Measurements from ENCODE around the gene ARHGAP45.
"Not testable (repeated sequence)": the region's sequence is repeated elsewhere in the genome, so short reads cannot be mapped to it uniquely, and the experiment has no call there.

The ARHGAP45 gene

DNA sequence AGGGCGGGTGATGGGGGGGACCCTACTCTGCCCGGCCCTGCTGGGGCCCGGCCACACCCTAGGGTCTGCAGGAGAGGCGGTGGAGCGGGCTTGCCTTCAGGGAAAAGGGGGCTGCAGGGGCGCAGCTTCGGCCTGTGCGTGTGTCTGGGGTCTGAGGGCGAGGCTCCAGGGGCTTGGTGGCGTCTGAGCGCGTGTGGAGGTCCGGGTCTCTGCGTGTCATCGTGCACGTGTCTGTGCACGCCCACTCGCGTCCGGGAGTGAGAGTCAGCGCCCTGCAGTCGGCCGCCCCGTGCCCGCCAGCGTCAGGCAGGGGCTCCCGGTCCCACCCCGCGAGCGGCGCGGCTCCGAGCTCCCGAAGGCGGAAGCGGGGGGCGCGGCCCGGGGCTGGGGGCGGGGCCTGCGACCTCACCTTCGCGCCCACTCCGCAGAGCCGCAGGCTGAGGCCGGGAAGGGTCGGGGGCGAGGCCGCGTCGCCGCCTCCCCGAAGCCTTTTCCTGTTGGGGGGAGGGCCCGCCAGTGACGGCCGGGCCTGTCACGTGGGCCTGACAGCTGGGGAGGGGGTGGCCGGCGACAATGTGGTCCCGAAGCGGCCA lies at the start of gene ARHGAP45:
Gene ARHGAP45 (plus strand): TSS at position 420 of the 593 bp plus-strand sequence. CDS start 239 bp downstream, outside the sequence.
- peak; percentile 57 to 74 for DNase-seq (ENCODE audit: extremely low read depth in 1 of 2, low read depth in 1 of 2)

DNA sequence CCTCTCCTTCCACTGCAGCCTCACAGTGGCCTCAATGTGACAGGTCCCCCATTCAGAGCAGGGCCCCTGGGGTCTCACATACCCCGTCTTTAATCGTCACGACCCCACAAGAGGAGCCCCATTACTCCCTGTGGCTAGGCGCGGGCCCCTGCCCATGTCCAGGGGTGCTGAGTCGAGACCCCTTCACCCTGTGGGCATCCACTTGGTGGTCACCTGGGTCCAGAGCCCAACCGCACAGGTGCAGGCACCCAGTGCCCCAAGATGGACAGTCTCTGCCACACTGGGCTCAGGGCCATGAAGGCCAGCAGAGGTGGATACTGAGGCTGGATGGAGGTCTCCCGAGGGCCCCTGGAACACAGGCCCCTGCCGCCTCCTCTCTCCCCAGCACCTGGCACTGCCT lies 49.1 kb upstream of the ARHGAP45 start:
- DNase-seq (ENCODE audit: extremely low read depth in 1 of 2, low read depth in 1 of 2), result no peak

GRCh38 chr19:1018393-1018792 lies 48.6 kb upstream of the ARHGAP45 start:
- no peak for DNase-seq (ENCODE audit: extremely low read depth in 1 of 2, low read depth in 1 of 2)

DNA sequence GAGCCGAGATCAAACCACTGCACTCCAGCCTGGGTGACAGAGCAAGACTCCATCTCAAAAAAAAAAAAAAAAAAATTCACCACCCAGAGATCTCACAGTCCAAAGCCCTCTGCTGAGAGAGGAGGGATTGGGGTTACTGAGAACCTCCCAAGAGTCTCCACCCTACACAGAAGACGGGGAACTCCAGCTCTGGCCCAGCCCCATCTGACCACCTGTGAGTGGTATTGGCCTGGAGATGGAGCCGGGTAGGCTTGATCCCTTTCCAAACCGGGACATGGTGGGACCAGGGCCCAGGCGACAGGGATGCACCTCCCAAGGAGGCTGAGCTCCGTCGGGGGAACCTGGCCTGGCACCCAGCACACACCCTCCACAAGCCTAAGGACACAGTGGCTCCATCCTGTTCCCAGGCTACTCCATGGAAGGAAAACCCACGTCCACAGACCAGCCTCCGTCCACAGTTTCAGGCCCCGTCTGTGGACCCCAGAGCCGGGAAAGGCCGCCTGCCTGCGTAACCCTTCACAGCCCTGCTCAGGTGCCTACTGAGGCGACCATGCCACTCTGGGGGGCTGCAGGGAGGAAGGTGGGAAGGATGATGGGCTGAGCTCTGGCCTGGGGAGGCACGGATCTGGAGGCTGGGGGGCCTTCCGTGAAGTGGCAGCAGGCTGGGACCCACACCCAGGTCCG lies 47.9 kb upstream of the ARHGAP45 start:
- DNase-seq (ENCODE audit: extremely low read depth in 1 of 2, low read depth in 1 of 2), result no peak

DNA sequence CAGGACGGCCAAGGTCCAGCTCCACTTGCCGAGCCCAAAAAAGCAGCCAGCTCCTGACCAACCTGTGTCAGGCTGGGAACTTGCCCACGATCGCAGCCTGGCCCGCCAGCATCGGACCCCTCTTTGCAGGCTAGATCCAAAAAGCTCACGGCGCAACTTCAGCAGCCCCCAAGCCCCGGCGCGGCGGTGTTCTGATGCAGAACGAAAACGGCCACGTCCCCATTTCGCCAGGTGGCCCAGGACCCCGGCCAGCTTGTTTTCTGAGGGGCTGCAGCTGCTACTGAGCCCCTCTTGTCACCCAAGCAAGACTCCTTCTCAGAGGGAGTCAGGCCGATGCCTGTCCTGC lies 47.4 kb upstream of the ARHGAP45 start:
- DNase-seq (ENCODE audit: extremely low read depth in 1 of 2, low read depth in 1 of 2), result no peak

GRCh38 chr19:1019980-1020867 lies 46.7 kb upstream of the ARHGAP45 start:
- no peak for DNase-seq (ENCODE audit: extremely low read depth in 1 of 2, low read depth in 1 of 2)

GRCh38 chr19:1020868-1021425 lies 46.0 kb upstream of the ARHGAP45 start, which contains the start of gene TMEM259:
TSS of gene TMEM259 (minus strand) at chr19:1021123. CDS start at chr19:1020996, 127 bp downstream.
- DNase-seq (ENCODE audit: extremely low read depth in 1 of 2, low read depth in 1 of 2), result peak; percentile 96

DNA sequence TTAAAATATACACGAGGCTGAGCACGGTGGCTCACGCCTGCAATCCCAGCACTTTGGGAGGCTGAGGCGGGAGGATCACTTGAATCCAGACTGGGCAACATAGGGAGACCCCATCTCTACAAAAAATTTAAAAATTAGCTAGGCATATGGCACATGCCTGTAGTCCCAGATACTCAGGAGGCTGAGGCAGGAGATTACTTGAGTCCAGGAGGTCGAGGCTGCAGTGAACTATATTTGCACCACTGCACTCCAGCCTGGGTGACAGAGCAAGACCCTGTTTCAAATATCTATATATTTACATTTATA lies 43.1 kb upstream of the ARHGAP45 start:
- DNase-seq (ENCODE audit: extremely low read depth in 1 of 2, low read depth in 1 of 2), result not testable (repeated sequence)

DNA sequence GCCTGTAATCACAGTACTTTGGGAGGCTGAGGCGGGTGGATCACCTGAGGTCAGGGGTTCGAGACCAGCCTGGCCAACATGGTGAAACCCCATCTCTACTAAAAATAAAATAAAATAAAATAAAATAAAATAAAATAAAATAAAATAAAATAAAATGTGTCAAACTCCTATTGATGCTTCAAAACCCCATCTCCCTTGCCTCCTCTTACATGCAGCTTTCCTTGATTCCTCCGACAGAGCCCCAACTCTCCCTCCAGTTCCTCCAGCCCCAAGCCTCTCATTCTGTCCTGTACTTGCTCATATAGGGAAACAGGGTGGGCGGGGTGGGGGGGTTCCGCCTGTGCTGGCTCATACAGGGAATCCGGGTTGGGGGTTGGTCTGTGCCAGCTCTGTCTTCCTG lies 41.9 kb upstream of the ARHGAP45 start:
- DNase-seq (ENCODE audit: extremely low read depth in 1 of 2, low read depth in 1 of 2), result not testable (repeated sequence)

DNA sequence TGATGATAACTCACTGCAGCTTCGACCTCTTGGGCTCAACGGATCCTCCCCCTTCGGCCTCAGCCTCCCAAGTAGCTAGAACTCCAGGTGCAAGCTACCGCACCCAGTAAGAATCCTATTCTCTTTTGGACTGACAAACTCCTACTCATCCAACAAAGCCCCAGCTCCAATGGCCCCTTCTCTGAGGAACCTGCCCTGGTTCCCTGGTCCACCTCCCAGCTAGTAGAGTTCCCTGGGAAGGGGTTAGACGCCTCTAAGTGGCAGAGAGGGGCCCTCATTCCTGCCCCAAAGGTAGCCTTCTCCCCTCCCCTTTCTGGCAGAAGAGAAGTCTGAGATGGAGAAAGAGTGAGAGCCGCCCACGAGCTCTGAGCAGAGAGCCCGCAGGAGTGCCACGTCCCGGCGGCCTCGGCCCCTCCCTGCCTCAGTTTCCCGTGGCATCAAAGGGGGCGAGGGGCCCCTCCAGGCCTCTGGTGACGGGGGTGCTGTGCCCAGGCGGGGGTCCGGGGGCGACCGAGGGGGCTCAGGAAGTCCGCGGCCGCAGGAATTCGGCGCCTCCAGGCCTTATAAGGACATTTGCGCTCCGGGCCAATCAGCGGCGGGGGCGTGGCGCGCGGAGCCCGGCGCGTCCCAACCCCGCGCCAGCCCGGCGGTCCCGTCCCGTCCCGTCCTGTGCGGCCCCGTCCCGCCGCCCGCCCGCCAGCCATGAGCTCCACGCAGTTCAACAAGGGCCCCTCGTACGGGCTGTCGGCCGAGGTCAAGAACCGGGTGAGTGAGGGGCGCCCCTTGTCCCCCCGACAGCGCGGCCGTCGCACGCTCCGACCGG lies 40.8 kb upstream of the ARHGAP45 start, which contains the start of gene CNN2:
Gene CNN2 (plus strand): TSS at position 649 of the 823 bp plus-strand sequence. CDS start 54 bp downstream, at position 703.
- DNase-seq (ENCODE audit: extremely low read depth in 1 of 2, low read depth in 1 of 2), result peak in 1 of 2 donors; percentile 58

GRCh38 chr19:1026783-1027649 lies 40.0 kb upstream of the ARHGAP45 start:
- no peak for DNase-seq (ENCODE audit: extremely low read depth in 1 of 2, low read depth in 1 of 2)

GRCh38 chr19:1027650-1028061 lies 39.3 kb upstream of the ARHGAP45 start:
- no peak for DNase-seq (ENCODE audit: extremely low read depth in 1 of 2, low read depth in 1 of 2)

GRCh38 chr19:1028062-1028926 lies 38.7 kb upstream of the ARHGAP45 start:
- peak in 1 of 2 donors; percentile 46 for DNase-seq (ENCODE audit: extremely low read depth in 1 of 2, low read depth in 1 of 2)

GRCh38 chr19:1032264-1032867 lies 34.6 kb upstream of the ARHGAP45 start:
- no peak for DNase-seq (ENCODE audit: extremely low read depth in 1 of 2, low read depth in 1 of 2)

DNA sequence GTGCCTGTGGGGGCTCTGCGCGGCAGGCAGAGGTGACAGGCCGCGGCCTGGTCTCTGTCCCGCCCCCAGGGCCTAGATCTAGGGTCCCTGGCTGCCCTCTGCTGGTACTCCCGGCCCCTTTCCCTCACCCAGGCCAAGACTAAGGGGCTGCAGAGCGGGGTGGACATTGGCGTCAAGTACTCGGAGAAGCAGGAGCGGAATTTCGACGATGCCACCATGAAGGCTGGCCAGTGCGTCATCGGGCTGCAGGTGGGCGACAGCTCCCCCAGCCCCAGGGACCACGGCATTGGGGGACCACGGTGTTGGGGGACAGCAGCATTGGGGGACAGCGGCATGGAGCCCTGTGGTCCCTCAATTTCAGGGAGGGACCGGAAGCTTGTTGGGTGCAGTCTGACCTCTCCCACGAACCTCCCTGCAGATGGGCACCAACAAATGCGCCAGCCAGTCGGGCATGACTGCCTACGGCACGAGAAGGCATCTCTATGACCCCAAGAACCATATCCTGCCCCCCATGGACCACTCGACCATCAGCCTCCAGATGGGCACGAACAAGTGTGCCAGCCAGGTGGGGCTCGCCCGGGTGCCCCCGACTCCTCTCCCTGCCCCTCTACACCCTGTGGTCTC lies 30.9 kb upstream of the ARHGAP45 start:
- DNase-seq (ENCODE audit: extremely low read depth in 1 of 2, low read depth in 1 of 2), result no peak

DNA sequence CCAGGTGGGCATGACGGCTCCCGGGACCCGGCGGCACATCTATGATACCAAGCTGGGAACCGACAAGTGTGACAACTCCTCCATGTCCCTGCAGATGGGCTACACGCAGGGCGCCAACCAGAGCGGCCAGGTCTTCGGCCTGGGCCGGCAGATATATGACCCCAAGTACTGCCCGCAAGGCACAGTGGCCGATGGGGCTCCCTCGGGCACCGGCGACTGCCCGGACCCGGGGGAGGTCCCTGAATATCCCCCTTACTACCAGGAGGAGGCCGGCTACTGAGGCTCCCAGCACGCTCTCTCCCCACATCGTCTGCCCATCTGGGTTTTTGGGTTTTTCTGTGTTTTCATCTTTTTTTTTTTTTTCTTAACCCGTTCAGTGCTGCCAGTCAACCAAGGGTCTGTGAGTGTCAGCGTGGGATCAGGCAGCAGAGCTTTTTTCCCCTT lies 29.3 kb upstream of the ARHGAP45 start:
- DNase-seq (ENCODE audit: extremely low read depth in 1 of 2, low read depth in 1 of 2), result no peak

DNA sequence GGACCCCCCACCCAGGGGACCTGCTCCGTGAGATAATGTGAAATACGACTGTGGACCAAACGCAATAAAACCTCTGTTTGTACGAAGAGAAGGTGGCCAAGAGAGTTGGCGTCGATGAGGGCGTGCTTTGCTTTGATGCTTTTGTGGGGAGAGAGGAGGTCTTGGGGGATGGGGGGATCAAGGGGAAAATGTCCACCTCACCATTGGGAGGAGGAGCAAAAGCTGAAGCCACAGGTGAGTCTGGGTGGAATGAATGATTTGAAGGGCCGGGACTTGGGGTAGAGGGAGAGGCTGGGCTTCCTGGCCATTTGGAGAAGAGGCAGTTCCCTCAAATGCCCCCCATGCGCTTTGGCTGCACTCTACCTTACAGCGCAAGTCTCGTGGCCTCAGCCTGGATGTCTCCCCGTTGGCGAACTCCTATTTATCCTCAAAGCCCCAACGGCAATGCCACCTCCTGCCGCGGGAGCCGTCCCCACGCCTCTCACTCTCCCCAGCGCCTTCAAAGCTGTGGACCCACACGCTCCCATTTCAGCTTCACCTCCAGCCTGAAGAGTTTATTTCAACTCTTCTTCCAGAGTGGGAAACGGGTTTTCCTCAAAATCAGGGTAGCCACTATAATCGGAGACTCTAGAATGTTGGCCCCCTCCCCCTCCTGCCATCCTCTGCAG lies 27.9 kb upstream of the ARHGAP45 start:
- DNase-seq (ENCODE audit: extremely low read depth in 1 of 2, low read depth in 1 of 2), result no peak
